RWPE1 (cell line): ENCODE results near the gene TAS1R1.

ENCODE experiments used
- CTCF ChIA-PET: fragments of 350-600 bp; sonication (Branson Sonifier 250); formaldehyde crosslinking; extraction: SDS; loops from one replicate; lab custom pipeline; 2021; lab: Yijun Ruan, JAX
- POLR2A ChIA-PET: fragments of 400-600 bp; formaldehyde crosslinking; extraction: SDS; loops from one replicate; lab custom pipeline; 2020; ENCODE audit warnings: antibody characterized with exemption; ENCODE audit not compliant: low non-redundant PET; lab: Yijun Ruan, JAX
- DNase-seq: peaks from one replicate; pipeline ENCODE4 v3.0.0; 2012; ENCODE audit warnings: low spot score
- H3K27ac ChIP-seq: fragments of 450-650 bp; 2 replicates; pipeline ENCODE4 v1.5.1; 2017
- TF ChIP-seq, protein P1 (sequence below): fragments of 450-650 bp; conservative IDR thresholded peaks from 2 replicates; pipeline ENCODE4 v1.5.1; 2017; ENCODE audit warnings: low read depth, mild to moderate bottlenecking

Gene TAS1R1

DNA sequence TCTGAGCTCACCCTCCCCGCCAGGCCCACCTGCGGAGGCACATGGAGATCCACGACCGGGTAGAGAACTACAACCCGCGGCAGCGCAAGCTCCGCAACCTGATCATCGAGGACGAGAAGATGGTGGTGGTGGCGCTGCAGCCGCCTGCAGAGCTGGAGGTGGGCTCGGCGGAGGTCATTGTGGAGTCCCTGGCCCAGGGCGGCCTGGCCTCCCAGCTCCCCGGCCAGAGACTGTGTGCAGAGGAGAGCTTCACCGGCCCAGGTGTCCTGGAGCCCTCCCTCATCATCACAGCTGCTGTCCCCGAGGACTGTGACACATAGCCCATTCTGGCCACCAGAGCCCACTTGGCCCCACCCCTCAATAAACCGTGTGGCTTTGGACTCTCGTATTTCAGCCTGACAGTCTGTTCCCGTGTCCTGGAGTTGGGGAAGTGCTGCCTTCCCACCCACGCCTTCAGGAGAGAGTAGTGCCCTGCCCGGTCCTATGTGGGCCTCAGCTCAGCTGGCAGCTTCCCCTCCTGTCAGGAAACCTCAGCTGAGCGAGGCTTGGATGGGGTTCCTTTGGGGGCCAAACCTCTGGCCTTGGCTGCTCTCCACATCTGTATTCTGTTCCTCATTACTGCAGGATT, 33.9 kb downstream of the TAS1R1 start:
- H3K27ac ChIP-seq, result peak overlapping the region; percentile 98
- TF ChIP-seq, protein P1, sequence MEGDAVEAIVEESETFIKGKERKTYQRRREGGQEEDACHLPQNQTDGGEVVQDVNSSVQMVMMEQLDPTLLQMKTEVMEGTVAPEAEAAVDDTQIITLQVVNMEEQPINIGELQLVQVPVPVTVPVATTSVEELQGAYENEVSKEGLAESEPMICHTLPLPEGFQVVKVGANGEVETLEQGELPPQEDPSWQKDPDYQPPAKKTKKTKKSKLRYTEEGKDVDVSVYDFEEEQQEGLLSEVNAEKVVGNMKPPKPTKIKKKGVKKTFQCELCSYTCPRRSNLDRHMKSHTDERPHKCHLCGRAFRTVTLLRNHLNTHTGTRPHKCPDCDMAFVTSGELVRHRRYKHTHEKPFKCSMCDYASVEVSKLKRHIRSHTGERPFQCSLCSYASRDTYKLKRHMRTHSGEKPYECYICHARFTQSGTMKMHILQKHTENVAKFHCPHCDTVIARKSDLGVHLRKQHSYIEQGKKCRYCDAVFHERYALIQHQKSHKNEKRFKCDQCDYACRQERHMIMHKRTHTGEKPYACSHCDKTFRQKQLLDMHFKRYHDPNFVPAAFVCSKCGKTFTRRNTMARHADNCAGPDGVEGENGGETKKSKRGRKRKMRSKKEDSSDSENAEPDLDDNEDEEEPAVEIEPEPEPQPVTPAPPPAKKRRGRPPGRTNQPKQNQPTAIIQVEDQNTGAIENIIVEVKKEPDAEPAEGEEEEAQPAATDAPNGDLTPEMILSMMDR, result no peak
- CTCF ChIA-PET, result interaction anchor here (0.7 kb wide), 1 partner anchor 42 kb away, joined by 4 read pairs; no protein-coding TSS in a partner anchor
- POLR2A ChIA-PET, result interaction anchor here (1.1 kb wide), 1 partner anchor 8 kb away, joined by 4 read pairs; no protein-coding TSS in a partner anchor
- DNase-seq, result no peak

DNA sequence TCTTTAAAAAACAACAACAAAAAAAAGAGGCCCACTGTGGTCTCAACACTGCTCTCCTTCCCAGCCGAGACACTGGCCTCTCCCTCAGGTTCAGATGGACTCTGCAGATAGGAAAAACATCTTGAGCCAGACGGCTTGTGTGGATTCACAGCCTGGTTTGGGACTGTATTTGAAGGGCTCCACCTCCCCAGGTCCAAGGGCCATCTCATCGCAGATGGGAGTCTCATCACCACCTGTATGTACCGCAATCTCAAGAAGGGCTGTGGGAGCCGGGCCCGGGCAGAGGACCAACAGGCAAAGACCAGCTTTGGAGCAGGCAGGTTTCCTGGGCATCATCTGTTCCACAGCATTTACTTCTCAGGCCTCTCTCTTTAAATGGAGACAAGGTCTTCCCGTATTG, 34.9 kb downstream of the TAS1R1 start:
- peak overlapping the region; percentile 98 for H3K27ac ChIP-seq
- ChIA-PET CTCF (no interaction called here), POLR2A (interaction anchor here (0.7 to 1.1 kb wide), 2 partner anchors 9 kb away, joined by 3 to 4 read pairs; no protein-coding TSS in a partner anchor)
- DNase-seq, result no peak
- TF ChIP-seq, protein P1, result no peak

DNA sequence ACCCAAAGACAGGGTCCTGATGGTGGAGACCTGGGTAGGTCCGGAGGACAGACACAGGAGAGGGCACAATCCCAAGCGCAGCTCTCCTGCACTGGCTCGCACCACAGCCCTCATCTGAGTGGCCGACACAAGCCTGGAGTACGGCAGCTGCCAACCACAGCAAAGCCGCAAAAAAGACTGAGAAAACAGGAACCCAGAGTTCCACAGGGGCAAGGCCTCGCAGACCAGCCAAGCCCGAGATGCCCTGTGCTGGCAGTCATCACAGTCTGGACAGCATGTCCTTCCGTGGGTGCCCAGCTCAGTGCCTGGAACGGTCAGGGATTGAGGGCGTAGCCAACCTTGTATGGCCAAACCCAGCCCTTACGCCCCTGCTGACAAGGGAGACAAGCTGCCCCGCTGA, 36.1 kb downstream of the TAS1R1 start:
- POLR2A ChIA-PET, result no interaction called here

DNA sequence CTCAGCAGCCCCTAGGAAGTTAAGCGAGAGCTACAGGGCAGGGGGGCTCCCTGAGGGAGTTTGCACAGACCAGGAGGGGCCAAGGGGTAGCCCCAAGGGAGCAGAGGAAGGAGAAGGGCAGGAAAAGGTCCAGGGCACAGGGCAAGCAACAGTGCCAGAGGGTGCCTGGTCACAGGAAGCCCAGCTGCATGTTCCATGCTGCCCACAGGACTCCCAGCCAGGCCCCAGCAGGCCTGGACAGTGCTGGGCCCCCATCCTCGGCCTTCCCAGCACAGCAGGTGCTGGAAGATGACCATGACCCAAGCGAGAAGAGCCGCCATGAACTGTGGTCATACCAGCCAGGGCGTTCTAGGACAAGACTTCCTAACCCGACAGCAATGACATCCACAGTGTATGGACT, 36.5 kb downstream of the TAS1R1 start:
- POLR2A ChIA-PET, result no interaction called here
- peak overlapping the region; percentile 61 for H3K27ac ChIP-seq
- DNase-seq, result no peak
- TF ChIP-seq, protein P1, result no peak
- CTCF ChIA-PET, result interaction anchor here (0.6 to 1.0 kb wide), 2 partner anchors 10 to 15 kb away, joined by 4 to 5 read pairs; no protein-coding TSS in a partner anchor

More for the DNA sequence above, 36.1 kb downstream of the TAS1R1 start:
- TF ChIP-seq, protein P1, result no peak
- CTCF ChIA-PET, result interaction anchor here (1.0 kb wide), 1 partner anchor 10 kb away, joined by 5 read pairs; no protein-coding TSS in a partner anchor
- H3K27ac ChIP-seq, result peak overlapping the region; percentile 61
- no peak for DNase-seq

DNA sequence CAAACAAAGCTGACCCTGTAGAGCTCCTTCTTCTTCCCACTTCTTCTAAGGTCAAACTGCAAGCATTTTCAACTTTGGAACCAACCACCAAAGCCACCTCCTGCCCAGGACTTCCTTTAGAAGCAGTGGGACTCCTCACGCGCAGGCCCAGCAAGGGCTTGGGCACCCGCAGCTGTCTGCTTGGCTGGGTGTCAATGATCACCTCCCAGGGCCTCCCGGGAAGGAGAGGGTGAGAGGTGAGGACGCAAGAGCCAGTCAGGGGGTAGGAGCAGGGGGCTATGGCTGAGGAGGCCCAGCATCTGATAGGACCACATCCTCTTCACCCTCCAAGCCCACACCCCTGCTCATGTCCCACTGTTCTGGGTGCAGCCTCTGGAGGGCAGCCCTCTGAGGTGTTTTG, 37.3 kb downstream of the TAS1R1 start:
- DNase-seq, result no peak
- POLR2A ChIA-PET, result no interaction called here
- H3K27ac ChIP-seq, result peak overlapping the region; percentile 61
- CTCF ChIA-PET, result no interaction called here
- TF ChIP-seq, protein P1, result no peak

DNA sequence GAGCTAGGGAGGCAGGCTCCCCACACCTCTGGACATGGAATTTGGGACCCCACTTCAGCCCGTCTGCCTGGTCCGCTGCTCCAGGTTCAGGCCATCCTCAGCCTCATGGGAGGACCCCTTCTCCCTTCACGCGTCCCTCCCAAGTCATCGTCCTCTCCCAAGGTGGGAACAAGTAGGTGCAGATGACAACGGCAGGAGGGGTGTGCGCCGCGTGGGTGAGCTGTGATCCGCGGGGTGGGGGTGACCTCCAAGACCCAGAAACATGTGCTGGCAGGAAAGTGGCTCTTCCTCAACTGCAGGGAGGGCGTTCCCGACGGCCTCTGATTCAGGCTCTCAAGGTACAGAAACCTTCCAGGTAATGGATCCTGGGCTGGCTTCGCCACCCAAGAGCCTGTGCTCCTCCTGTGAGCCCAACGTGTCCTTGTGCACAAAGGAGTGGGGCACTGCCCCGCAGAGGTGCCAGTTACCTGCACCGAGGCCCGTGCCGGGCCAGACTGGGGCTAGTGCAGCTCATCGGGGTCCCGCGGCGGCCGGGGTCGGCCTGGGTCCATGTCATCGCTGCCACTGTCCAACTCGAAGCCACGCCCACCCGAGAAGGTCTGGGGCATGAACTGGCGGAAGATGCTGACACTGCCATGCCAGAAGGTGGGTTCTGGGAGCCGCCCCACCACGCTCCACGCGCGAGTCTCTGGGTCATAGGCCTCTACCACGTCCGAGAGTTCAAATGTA, 37.9 kb downstream of the TAS1R1 start:
- TF ChIP-seq, protein P1, result no peak
- CTCF ChIA-PET, result no interaction called here
- peak overlapping the region; percentile 61 for H3K27ac ChIP-seq
- POLR2A ChIA-PET, result no interaction called here
- DNase-seq, result no peak
